ENCODE results near the gene KRT74. TPM values are rescaled to one million over a fixed set of nuclear protein-coding genes. Genes with fewer than 3 reads are reported as not detected.

The KRT74 gene
- total RNA-seq, 4 donors from 2014 or later, result not detected

- no peak for DNase-seq
- Histone ChIP-seq H3K36me3 (no peaks in the 10 kb centered on the region), H3K4me1 (no peaks in the 10 kb centered on the region), H3K27ac (no peak overlapping the region), H3K27me3 (no peaks in the 10 kb centered on the region), H3K9me3 (no peaks in the 10 kb centered on the region), H3K4me3 (no peak overlapping the region)
- no peak for ATAC-seq
- TF ChIP-seq POLR2A (IDR thresholded peaks at IDR 0.05) (no peak), CTCF (IDR thresholded peaks at IDR 0.05 in 4 of 5, conservative IDR thresholded peaks at IDR 0.05 in 1 of 5) (no peak)
- in situ Hi-C loops (cut with MboI; ENCODE audit: low sequenced_read_pairs in 4 of 4), result no loop called here
- intact Hi-C loops (cut with DNase I; ENCODE audit: low total_unique reads), result no loop called here
Measured at GRCh38 chr12:52533686-52534470, 39.8 kb downstream of the KRT74 start.

- in situ Hi-C loops (cut with MboI; ENCODE audit: low sequenced_read_pairs in 4 of 4), result no loop called here
- Histone ChIP-seq H3K9me3 (no peaks in the 10 kb centered on the region), H3K4me3 (no peak overlapping the region), H3K27ac (no peak overlapping the region), H3K27me3 (no peaks in the 10 kb centered on the region), H3K4me1 (no peaks in the 10 kb centered on the region), H3K36me3 (no peaks in the 10 kb centered on the region)
- TF ChIP-seq CTCF (IDR thresholded peaks at IDR 0.05 in 4 of 5, conservative IDR thresholded peaks at IDR 0.05 in 1 of 5) (no peak), POLR2A (IDR thresholded peaks at IDR 0.05) (no peak)
- intact Hi-C loops (cut with DNase I; ENCODE audit: low total_unique reads), result no loop called here
- ATAC-seq (no peak), DNase-seq (no peak)
Measured at GRCh38 chr12:52532636-52533035, 41.0 kb downstream of the KRT74 start.

- intact Hi-C loops (cut with DNase I; ENCODE audit: low total_unique reads), result no loop called here
- H3K36me3 ChIP-seq, result no peaks in the 10 kb centered on the region
- in situ Hi-C loops (cut with MboI; ENCODE audit: low sequenced_read_pairs in 4 of 4), result no loop called here
- DNase-seq (no peak), ATAC-seq (no peak)
- H3K4me1 ChIP-seq, result no peaks in the 10 kb centered on the region
- H3K9me3 ChIP-seq, result no peaks in the 10 kb centered on the region
- H3K27ac ChIP-seq, result no peak overlapping the region
- no peaks in the 10 kb centered on the region for H3K27me3 ChIP-seq
- no peak for TF ChIP-seq CTCF (IDR thresholded peaks at IDR 0.05 in 4 of 5, conservative IDR thresholded peaks at IDR 0.05 in 1 of 5)
- TF ChIP-seq POLR2A (IDR thresholded peaks at IDR 0.05), result no peak
- no peak overlapping the region for H3K4me3 ChIP-seq
Measured at GRCh38 chr12:52531566-52532300, 41.9 kb downstream of the KRT74 start.

GRCh38 chr12:52530905-52531304, 42.7 kb downstream of the KRT74 start:
- ATAC-seq (no peak), DNase-seq (no peak)
- no peak overlapping the region for H3K27ac ChIP-seq
- no peak for TF ChIP-seq CTCF (IDR thresholded peaks at IDR 0.05 in 4 of 5, conservative IDR thresholded peaks at IDR 0.05 in 1 of 5)
- no peak for TF ChIP-seq POLR2A (IDR thresholded peaks at IDR 0.05)
- in situ Hi-C loops (cut with MboI; ENCODE audit: low sequenced_read_pairs in 4 of 4) (no loop called here), intact Hi-C loops (cut with DNase I; ENCODE audit: low total_unique reads) (no loop called here)
- no peaks in the 10 kb centered on the region for H3K9me3 ChIP-seq
- no peaks in the 10 kb centered on the region for H3K4me1 ChIP-seq
- H3K36me3 ChIP-seq, result no peaks in the 10 kb centered on the region
- H3K27me3 ChIP-seq, result no peaks in the 10 kb centered on the region
- H3K4me3 ChIP-seq, result no peak overlapping the region
